HTR-8/SVneo (cell line): ENCODE measurements around the gene STX17.

ENCODE experiments used
- DNase-seq: peaks from one replicate; pipeline ENCODE4 v3.0.0; 2011; ENCODE audit warnings: low spot score, mixed read lengths; ENCODE audit not compliant: insufficient read length
- FAIRE-seq: peaks from 2 replicates; lab custom pipeline; 2011; peaks lifted over from hg19 to GRCh38; lab: Jason Lieb, UNC

The STX17 gene

DNA sequence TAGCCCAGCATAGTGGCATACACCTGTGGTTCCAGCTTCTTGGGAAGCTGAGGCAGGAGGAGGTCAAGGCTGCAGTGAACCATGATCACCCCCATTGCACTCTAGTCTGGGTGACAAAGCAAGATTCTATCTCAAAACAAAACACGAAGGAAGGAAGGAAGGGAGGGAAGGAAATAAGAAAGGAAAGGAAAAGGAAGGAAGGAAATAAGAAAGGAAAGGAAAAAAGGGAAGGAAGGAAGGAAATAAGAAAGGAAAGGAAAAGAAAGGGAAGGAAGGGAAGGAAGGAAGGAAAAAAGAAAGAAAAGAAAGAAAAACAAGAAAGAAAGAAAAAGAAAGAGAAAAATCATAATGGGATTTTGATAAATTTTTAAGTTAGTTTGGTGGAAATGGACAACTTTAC is 3.1 kb upstream of the STX17 start:
- FAIRE-seq: no peak

DNA sequence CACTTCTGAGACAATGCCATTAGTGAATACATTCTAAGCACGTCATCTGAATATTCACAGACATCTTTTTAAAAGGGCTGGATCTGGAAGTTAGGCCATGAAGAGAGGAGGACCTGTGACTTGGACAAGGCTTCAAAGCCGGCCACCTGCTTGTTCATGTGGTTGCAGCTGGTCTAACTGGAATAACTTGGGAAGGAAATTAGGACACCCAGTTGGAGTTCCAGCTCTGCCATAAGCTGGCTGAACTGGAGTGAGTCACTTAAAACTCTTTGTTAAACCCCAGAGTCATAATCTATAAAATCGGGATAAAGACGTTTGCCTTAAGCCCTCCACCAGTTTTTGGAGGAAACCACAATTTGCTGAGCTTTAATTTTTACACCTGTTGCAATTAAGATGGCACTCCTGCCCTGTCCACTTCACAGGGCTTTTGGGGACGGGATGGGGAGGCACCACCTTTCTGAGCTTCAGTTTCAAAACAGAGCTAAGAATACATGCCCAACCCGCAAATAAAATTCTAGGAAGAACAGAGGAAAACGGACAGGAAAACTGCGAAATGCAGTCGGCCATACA is 536 bp upstream of the STX17 start:
- FAIRE-seq (no peak), DNase-seq (no peak)

More for the DNA sequence above, 3.1 kb upstream of the STX17 start:
- DNase-seq: no peak

DNA sequence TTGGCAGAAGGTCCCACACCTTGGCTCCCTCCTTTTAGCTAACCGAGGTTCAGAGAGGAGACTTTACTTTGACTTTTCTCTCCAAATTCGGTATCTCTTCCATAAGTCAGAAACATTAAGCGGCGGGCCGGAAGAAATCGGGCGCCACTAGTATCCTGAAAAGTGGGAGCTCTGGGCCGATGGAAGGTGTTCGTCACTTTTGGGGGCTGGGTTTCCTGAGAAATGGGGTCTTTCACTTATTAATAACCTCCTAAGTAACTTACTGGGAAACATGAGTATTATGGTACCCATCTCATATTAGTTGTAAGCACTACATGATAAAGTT is 716 bp downstream of the STX17 start:
- FAIRE-seq: no peak

DNA sequence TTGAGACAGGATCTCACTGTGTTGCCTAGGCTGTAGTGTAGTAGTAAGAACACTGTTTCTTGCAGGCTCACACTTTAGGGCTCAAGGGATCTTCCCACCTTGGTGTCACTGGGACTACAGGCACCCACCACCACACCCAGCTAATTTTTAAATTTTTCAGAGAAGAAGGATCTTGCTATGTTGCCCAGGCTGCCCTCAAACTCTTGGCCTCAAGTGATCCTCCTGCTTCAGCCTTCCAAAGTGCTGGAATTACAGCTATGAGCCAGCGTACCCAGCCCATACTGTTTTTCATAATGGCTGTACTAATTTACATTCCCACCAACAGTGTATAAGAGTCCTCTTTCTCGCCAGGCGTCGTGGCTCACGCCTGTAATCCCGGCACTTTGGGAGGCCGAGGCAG is 5.1 kb downstream of the STX17 start:
- FAIRE-seq (no peak), DNase-seq (no peak)

More for the DNA sequence above, 716 bp downstream of the STX17 start:
- peak; percentile 2 for DNase-seq

DNA sequence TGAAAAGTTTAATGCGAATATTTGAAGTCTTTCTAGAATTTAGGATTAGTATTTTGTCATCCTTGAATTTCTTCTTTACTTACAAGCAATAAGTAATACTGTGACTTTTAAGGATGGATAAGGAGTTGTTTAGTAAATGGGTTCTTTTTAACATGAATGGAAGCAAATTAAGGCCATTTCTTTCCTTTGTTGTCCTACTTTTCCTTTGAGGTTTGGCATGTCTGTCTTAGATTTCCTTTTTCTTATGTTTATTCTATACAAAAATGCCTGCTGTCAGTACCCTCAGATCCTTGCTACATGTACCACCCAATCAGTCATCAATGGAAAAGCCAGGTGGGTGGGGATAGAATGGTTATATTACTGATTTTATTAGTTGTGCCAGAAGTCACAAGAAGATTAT is 10.2 kb downstream of the STX17 start:
- DNase-seq: no peak
- no peak for FAIRE-seq

DNA sequence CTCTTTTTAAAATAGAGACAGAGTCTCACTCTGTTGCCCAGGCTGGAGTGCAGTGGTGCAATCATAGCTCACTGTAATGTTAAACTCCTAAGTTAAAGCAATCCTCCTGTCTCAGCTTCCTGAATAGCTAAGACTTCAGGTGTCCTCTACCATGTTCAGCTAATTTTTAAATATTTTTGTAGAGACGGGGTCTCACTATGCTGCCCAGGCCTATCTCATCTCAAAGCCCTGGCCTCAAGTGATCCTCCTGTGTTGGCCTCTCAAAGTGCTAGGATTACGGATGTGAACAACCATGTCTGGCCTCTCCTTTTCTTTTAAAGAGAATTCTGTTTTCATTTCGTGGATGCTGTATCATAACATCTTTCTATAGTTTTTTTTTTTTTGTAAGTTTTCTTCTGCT is 11.7 kb downstream of the STX17 start:
- DNase-seq: no peak
- FAIRE-seq: no peak

DNA sequence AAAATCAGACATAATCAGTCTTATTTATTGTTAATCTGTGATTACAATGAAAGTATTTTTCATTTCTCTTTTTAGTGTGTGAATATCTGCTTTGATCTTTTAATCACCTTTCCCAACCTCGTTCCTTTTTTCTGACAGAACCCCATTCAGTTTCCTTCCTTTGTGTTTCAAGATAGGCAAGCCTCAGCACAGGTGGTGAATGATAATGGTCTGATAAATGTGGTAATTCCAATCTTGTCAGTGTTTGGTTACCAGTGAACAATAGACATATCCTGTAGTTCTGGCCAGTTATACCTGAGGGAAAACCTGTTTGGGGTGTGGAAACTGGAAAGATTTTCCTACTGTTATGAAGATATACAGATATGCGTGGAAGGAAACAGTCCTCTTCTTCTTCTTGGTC is 13.5 kb downstream of the STX17 start:
- DNase-seq (no peak), FAIRE-seq (no peak)

DNA sequence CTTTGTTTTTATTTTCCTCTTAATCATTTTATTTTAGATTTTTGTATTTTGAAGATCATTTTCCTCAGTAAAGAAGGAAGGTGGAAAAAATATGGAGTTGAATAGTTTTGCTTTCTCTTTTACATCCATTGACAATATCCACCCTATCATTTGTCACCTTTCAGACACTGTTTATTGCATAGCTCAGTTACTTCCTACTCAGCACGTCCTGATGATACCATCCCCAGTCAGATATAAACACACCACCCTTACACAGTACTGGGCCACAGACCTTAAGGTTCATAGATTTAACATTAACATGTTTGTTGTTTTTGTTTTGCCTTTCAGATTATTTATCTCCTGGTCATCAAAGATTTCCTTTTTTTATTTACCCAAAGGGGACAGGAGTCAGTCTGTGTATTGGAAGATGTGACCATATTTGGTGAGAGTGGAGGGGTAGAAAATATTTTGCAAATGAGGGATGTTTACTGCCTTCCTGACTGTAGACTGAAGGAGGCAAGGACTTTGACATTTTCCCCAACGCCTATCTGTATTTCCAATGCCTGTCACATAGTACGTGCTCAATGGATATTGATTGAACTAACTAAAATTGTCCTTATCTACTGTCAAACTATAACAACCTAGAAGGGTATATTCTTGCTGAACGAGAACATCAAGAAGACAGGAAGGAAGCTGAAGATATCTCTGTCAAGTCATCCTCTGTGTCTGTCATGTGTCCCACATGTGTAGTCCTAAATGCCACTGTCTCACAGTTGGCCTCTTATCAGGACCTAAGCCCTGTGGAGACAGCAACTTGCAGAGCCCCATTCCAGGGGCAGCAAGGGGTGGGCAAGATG is 15.6 kb downstream of the STX17 start:
- no peak for DNase-seq
- no peak for FAIRE-seq

DNA sequence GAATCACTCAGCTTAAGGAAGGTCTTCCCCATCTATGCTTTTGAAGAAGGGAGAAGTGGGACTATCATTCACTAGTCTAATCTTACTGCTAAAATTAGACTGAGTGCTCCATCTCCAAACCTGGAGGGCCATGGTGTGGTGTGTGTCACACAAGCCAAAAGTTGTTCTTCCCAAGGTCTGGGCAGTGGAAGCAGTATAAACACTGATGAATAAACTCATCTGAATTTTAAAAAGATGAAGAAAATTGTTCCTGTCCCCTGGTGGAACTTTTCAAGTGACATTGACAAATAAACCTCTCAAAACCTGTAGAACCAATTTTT is 16.2 kb downstream of the STX17 start:
- FAIRE-seq (no peak), DNase-seq (no peak)

DNA sequence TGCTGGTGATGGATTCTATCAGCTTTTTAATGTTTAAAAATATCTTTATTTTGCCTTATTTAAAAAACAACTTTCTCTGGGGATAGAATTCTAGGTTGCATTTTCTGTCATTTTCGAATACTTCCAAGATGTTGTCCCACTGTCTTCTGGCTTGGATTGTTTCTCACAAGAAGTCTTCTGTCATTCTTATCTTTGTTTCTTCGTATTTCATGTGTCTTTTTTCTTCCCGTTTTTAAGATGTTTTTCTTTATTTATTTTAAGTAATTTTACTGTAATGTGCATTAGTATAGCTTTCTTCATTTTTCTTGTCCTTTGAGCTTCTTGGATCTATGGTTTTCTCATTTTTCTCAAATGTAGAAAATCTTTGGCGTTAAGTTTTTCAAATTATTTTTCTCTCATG is 19.1 kb downstream of the STX17 start:
- DNase-seq (no peak), FAIRE-seq (no peak)

DNA sequence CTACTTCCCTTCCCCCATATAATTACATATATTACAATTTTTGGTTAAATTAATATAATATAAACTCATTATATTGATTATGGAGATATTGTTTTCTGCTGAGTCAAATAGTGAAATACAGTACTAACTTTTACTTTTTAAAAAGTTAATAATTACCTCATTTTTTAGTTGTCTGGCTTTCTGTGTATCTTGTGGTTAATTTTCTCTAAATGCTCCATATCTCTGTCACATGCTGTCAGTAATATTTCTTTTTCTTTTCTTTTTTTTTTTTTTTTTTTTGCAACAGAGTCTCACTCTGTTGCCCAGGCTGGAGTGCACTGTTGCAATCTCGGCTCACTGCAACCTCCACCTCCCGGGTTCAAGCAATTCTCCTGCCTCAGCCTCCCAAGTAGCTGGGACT is 23.2 kb downstream of the STX17 start:
- DNase-seq: no peak
- no peak for FAIRE-seq

DNA sequence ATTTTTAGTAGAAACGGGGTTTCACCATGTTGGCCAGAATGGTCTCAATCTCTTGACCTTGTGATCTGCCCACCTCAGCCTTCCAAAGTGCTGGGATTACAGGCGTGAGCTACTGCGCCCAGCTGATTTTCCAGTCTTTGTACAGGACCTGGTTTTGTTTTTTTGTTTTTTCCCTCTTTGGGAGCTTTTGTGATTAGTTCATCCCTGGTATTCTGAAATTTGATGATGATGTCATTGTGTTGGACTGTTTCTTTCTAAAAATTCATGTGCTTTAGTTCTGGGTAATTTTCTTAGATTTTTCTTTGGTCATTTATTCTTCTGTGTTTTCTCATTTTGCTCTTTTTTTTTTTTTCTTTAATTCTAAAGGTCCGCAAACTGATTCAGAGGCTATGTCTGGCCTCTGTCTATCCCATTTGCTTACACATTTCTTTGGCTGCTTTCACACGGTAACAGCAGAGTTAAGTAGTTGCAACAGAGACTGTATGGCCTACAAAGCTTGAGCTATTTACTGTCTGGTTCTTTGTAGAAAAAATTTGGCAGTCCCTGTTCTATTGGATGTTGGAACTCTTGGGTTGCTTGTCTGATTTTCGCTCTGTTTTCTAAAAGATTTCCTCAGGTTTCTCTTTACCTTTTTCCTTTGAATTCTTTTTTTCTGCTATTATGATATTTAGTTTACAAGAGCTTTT is 24.8 kb downstream of the STX17 start:
- no peak for FAIRE-seq
- DNase-seq: no peak

DNA sequence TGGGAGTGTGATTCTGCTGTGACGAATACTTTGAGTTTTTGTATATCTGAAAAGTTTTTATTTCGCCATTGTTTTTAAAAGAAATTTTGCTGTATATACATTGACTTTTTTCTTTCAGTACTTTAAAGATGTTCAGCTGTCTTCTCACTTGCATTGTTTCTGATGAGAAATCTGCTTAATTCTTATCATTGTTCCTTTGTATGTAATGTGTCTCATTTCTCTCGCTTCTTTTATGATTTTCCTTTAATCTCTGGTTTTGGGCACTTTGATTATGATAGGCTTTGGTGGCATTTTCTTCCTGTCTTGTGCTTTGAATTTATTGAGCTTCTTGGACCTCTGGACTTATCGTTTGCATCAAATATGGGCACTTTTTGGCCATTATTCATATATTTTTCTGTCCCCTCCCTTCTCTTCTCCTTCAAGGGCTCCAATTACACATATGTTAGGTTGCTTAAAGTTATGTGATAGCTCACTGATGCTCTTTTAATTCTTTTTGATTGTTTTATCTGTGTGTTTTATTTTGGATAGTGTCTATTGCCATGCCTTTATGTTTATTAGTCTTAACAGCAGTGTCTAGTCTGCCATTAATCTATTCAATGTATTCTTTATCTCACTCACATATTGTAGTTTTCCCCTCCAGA is 30.6 kb downstream of the STX17 start:
- no peak for DNase-seq
- no peak for FAIRE-seq

DNA sequence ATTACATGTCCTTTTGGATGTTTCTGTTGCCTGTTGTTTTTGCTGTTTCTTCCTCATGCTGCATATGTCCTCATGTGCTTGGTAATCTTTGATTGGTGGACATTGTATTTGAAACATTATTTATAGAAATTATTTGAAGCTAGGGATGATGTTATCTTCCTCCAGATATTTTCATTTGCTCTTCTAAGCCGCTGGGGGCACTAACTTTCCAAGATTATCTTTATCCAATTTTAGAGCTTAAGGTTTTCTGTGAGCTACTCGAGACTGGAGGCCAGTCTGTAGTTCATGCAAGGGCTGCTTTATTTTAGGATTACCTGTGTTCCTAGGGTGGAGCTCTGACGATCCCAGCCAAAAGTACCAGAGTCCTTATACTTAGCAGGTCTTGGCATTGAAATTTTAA is 40.9 kb downstream of the STX17 start:
- FAIRE-seq (no peak), DNase-seq (no peak)

DNA sequence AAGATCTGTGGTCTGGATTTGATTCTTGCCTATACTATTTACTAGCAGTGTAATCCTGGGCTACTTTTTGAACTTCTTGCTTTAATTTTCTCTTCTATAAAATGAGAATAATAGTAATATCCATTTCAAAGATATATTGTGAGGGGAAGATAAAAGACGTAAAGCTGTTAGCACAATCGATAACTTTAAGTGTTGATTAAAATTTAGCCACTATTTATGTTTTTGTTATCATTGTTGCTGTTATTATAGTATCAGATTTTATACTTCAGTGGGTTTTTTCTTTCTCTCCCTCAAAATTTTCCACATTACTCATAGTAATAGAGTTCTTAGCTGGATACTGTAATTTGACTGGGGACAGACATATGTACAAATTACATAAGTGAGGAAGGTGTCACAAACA is 42.0 kb downstream of the STX17 start:
- DNase-seq (no peak), FAIRE-seq (no peak)

DNA sequence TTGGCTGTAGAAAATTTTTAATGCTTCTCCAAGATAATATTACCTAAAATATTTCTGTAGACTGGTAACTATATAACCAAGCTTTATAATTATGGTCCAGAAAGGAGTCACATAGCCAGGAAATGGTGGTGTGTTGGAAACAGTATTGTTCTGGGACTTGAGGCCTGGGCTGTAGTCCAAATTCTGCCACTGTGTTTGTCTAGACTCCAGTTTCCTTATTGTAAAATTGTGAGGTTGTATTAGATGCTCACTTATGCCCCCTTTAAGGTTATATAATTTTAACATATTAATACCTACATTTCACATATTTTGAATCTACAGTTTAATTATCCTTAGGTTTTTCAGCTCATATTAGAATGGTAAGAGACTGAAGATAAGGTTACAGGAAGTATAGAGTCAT is 42.4 kb downstream of the STX17 start:
- DNase-seq (no peak), FAIRE-seq (no peak)

DNA sequence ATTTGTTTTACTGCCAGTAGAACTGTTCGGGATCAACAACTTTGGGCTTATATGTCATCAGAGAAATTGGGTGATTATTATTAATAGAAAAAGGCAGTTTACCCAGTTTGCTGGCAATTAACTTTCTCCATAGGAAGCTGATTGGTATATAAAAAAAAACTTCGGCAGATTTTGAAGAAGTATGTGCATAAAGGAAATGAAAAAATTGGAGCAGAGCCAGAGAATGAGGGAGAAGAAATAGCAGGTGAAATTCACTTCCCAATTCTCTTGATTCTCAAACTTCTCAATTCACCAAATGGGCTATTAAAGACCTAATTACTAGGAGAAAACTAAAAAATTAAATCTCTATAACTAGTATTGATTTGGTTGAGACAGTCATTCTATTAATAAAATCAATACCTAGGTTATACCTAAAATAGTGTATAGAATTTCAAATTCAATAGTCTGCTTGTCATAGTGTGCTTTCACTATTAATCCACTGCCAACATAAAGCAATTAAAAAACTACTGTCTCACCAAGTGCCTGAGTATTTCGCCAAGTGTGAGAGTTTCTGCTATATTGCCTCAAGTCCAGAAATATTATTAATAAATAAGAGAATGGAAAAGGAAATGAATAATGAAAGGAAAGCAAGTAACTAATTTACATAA is 47.5 kb downstream of the STX17 start:
- FAIRE-seq: no peak
- DNase-seq: no peak

DNA sequence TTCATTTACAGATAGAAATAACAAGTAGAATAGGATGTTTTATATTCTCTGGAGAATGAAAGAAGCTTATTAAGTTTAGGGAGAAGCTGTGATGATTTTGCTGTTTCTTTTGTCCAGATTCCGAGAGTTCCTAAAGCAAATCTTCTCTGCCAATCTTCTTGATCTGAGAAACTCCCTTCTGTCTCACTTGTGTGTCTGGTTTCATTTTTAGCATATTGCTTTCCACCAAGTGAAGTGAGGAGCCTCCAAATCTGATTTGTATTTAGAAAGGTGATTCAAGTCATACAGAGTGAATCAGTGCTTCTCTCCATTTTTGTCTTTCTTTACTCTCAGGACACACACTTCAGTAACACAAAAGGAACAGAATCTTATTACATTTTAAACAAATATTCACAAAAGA is 48.4 kb downstream of the STX17 start:
- FAIRE-seq: no peak

DNA sequence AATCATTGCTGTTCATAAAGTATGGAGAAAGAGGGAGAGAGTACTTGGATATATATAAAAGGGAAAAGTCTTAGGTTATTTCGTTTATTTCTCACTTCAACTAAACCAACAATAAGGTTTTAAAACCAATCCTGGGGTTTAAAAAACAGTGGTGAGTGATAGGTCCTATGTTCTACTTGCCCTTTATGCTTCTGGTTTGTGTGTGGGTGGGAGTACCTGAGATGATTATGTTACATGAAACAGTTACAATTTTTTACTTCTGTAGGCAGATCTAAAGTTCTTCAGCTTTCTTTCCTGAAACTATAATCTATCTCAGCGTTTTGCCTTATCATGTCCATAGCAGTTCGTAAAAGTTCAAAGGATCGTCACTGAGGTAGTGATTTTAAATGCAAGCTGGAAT is 49.2 kb downstream of the STX17 start:
- DNase-seq (no peak), FAIRE-seq (no peak)

More for the DNA sequence above, 48.4 kb downstream of the STX17 start:
- no peak for DNase-seq

DNA sequence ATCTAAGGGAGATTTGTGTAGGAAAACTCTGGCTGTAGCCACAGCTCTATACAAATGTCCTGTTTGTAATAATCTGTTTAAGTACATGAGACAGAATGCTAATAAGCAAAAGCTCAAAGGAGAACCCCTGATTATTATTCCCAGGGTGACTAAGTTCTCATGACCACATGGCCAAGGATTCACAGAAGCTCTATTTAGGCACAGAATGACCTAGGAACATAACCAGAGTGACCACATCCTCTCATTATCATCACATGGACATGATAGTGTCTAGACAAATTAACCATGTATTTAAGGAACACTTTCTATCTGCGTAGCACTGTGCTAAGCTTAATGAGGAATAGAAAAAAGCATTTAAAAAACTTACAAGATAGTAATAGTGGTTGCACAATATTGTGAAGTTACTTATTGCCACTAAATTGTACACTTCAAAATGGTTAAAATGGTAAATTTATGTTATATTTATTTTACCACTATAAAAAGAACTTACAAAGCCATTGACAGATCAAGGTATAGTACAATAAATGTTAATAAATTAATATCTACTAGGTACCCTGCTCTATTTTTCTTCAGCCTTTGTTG is 56.3 kb downstream of the STX17 start:
- DNase-seq: no peak
- FAIRE-seq: no peak
